NOMO-1 (cell line): ENCODE results near the gene SRRM2.
A peak's percentile ranks its signal among the peaks of the same experiment; 100 is the strongest.

Source experiments
- DNase-seq, 2 experiments: peaks; one replicate each; lab custom pipeline; 2025; ENCODE audit not compliant: unreplicated experiment in 2 of 2; lab: John Stamatoyannopoulos, UW

SRRM2 gene

GRCh38 chr16:2775765-2776499, 23.5 kb downstream of the SRRM2 start:
- DNase-seq = no peak

GRCh38 chr16:2776500-2777139, 24.2 kb downstream of the SRRM2 start:
- no peak for DNase-seq

GRCh38 chr16:2777231-2777902, 24.9 kb downstream of the SRRM2 start, which contains the start of gene ELOB:
Gene ELOB (minus strand): TSS chr16:2777280. CDS start chr16:2777239, 41 bp downstream.
- peak; percentile 67 to 92 for DNase-seq

GRCh38 chr16:2777903-2778629, 25.6 kb downstream of the SRRM2 start:
- DNase-seq = no peak

- no peak for DNase-seq
Observed at GRCh38 chr16:2778630-2778958, 26.2 kb downstream of the SRRM2 start.

- DNase-seq = no peak
Observed at GRCh38 chr16:2779151-2779920, 26.9 kb downstream of the SRRM2 start.

- DNase-seq = no peak
Observed at GRCh38 chr16:2779978-2780898, 27.8 kb downstream of the SRRM2 start.

GRCh38 chr16:2782583-2783351, 30.3 kb downstream of the SRRM2 start:
- no peak for DNase-seq

- DNase-seq = no peak
Observed at GRCh38 chr16:2783581-2784357, 31.3 kb downstream of the SRRM2 start.

GRCh38 chr16:2784358-2785100, 32.1 kb downstream of the SRRM2 start:
- DNase-seq = no peak

GRCh38 chr16:2785101-2785991, 32.9 kb downstream of the SRRM2 start:
- DNase-seq = no peak

- no peak for DNase-seq
Observed at GRCh38 chr16:2786061-2786825, 33.8 kb downstream of the SRRM2 start.

GRCh38 chr16:2786826-2787151, 34.4 kb downstream of the SRRM2 start:
- no peak for DNase-seq

GRCh38 chr16:2787406-2787805, 35.0 kb downstream of the SRRM2 start, which contains the start of gene PRSS33:
Gene PRSS33 (minus strand): TSS chr16:2787560. CDS start chr16:2786547, 1,013 bp downstream.
- DNase-seq = no peak

- no peak for DNase-seq
Observed at GRCh38 chr16:2787961-2788360, 35.5 kb downstream of the SRRM2 start.

- no peak for DNase-seq
Observed at GRCh38 chr16:2790631-2791030, 38.2 kb downstream of the SRRM2 start.
